ENCODE measurements around the gene NUP62.

The NUP62 gene

GRCh38 chr19:49880162-49880869 is 49.0 kb downstream of the NUP62 start:
- FAIRE-seq: no peak

DNA sequence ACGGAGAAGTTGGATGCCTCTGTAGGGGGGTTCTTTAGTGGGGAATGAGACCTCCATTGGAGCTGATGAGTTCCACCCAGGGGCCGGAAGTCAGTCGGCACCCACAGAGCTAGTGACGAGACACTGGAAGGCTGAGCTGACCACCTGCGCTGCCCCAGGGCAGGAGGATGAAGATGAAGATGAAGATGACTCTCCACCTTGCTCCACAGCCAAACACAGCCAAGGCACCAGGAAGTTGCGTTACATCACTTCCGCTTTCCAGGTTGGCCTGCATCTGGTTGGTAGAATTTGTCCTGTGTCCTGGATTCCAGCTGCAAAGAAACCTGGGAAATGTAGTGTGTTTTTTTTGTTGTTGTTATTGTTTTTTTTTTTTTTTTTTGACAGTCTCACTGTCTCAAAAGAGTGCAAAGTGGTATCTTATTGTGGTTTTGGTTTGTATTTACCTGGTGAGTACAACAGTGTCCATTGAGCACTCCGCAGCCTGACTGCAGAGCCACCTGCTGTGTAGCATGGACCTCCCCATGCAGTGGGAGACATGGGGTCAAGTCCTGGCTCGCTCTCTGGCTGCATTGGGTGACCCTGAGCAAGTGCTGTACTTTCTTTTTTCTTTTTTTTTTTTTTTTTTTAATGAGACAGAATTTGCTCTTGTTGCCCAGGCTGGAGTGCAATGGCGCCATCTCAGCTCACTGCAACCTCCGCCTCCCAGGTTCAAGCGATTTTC is 49.9 kb downstream of the NUP62 start:
- no peak for FAIRE-seq

- no peak for FAIRE-seq
Observed at GRCh38 chr19:49878744-49879070, 50.6 kb downstream of the NUP62 start.

DNA sequence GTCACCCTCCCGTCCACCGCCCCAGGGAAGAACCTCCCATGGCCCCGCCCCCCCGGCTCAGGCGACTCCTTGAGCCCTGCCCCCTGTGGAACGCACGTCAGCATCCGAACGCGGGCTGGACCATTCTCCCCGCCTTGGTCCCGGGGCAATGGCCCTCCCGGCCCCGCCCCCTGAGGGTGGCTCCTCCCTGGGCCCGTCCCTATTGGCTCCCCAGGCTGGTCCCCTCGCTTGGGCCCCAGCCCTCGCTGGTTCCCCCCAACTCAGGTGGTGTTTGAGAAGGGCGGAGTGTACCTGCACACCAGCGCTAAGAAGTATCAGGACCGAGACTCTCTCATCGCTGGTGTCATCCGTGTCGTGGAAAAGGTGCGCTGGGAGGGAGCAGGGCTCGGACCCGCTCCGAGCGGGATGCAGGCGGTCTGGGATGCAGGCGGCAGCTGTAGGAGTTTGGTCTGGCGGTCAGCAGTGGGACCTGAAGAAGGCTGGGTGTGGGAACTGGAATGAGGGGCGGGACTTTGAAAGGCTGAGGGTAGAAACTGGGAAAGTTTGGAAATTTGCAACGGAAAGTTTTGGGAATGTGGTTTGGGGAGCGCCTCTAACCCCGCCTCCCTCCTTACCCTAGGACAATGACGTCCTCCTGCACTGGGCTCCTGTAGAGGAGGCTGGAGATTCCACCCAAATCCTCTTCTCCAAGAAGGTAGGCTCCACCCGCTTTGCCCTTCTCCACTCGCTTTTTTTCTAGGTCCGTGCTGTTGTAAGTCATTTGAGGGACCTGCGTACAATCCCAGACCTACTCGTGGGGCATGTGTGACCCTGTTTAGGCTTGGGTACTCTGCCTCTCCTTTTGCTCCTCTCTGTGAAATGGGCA is 51.2 kb downstream of the NUP62 start:
- FAIRE-seq: no peak

DNA sequence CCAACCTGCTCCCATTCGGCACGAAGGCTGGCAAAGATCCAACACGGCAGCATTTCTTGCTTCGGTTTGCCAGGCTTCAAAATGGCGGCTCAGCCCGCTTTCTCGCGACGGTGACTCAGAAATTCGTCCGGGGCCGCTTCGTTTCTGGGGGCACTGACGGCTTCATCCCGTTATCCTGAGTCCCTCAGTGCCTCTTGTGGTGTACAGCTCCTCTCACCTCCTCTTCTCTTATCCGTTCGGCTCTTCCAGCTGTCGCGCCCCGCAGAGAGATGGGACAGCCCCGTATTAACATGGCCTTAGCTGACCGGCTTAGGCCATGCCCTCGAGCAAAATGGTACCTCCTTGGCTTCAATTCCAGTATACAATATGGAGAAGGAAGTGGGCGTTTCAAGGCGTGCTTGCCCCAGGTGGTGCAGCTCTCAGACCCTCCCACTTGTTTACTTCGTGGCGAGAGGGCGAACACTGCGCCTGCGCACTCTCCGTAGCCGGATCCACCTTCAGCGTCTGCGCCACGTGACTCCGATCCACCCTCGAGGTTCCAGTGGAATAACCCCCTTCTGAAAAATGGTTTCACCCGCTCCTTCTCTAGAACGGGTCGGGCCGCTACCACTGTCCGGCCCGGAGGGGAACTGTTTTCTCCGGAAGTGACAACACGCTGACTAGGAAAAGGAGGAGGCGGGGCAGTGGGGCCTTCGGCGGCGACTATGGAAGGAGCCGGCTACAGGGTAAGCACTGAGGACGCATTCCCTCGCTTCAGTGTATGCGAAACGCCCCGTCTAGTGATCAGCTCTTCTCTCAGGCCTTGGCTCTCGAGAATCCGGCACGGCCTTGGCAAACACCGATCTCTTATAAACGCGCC is 52.1 kb downstream of the NUP62 start, which contains the start of the genes AKT1S1 and TBC1D17:
AKT1S1 (minus strand) TSS at position 336 of the 859 bp plus-strand sequence. CDS start 4,060 bp downstream, outside the sequence.
TBC1D17 (plus strand) TSS at position 683 of the 859 bp plus-strand sequence; CDS start at position 705, 22 bp downstream.
- peak; percentile 97 for FAIRE-seq

DNA sequence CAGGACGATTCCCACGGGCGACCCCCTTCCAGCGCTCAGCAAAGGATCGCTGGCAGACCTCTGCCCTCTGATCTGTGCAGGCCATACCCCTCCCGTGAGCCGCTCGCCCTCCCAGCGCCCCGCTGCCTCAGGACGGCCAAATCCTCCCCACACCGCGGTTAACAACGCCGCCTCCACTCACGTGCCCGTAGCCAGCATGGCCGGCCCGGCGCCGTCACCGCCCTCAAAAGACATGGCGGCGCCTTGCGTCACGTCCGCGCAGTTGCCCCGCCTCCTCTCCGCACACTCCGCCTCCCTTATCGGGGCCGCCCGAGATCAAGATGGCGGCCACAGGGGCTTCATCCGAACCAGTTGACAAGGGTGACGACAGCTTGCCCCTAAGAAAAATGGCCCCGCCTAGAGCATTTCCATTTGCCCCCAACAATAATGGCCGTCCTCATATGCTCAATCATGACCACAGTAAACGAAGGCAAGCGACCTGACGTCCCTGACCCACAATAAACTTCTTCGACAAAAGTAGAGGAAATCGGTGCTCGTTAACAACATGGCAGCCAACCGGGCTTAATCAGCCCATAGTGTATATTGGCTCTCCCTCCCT is 52.8 kb downstream of the NUP62 start:
- FAIRE-seq: no peak

GRCh38 chr19:49875857-49876421 is 53.4 kb downstream of the NUP62 start:
- FAIRE-seq: no peak

- no peak for FAIRE-seq
Observed at GRCh38 chr19:49875177-49875576, 54.1 kb downstream of the NUP62 start.

DNA sequence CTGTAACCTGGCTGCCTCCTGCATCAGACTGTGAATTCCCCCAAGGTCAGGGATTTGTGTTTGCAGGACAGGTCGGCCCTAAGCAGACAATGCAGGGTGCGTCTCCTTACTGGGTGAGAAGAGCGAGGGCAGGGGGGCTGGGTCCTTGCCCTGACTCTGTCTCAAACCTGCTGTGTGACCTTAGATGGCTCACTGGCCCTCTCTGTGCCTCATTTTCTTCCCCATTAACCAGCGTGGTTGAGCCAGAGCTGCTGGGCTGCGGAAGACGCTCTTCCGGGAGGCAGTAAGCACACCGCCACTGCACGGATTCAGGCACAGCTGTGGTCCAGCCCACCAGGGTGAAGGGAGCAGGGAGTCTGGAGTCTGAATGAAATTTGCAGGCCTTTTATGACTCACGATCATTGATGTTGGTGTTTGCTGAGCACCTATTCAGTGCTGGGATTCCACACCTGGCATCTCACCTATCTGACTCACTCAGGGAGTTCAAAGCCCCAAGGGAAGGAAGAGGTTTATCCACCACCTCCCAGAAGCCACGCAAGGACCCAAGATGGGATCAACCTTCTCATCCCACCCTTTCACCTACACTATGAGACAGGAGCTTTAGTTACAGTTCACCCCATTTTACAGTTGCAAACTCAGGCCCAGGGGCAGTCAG is 54.7 kb downstream of the NUP62 start:
- no peak for FAIRE-seq

- FAIRE-seq: no peak
Observed at GRCh38 chr19:49873834-49874233, 55.5 kb downstream of the NUP62 start.

GRCh38 chr19:49873129-49873521 is 56.2 kb downstream of the NUP62 start:
- FAIRE-seq: no peak

DNA sequence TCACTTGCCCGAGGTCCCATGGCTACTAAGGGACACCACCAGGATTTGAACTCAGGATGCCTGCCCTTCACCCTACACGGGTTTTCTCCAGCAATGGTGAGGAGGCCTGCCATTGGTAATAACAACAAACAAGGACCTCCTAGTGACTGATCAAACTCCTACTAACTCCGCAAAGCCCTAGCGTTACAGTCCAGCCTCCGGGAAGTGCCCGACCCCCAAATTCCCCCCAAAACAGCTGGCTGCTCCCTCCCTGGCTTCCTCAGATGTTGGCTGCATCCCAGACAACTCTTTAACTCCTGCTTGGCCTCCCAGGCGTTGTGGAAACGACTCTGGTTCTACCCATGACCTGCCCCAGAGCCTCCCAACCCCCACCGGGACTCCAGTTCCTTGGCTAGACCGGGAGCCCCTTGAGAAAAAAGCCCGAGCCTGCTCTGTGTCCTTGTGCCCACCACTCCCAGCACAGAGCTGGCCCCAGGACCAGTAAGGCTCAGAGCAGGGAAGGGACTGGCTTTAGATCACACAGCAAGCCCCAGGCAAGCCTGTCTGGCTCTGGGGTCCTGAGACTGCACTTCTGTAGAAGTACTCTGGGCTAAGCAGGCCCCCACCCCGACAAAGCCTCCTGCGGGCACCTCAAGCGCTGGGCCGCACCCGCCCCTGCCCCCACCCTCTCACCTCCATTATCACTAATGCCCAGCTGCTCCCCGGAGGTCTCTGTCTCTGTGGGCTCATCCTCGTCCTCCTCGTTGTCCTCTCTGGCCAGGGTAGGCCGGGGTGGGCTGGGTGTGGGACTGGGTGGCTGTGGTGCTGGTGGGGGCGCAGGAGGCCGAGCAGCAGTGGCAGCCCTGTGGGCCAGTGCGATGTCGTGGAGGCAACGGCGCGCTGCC is 56.8 kb downstream of the NUP62 start:
- no peak for FAIRE-seq

GRCh38 chr19:49871349-49871985 is 57.8 kb downstream of the NUP62 start:
- FAIRE-seq: no peak

DNA sequence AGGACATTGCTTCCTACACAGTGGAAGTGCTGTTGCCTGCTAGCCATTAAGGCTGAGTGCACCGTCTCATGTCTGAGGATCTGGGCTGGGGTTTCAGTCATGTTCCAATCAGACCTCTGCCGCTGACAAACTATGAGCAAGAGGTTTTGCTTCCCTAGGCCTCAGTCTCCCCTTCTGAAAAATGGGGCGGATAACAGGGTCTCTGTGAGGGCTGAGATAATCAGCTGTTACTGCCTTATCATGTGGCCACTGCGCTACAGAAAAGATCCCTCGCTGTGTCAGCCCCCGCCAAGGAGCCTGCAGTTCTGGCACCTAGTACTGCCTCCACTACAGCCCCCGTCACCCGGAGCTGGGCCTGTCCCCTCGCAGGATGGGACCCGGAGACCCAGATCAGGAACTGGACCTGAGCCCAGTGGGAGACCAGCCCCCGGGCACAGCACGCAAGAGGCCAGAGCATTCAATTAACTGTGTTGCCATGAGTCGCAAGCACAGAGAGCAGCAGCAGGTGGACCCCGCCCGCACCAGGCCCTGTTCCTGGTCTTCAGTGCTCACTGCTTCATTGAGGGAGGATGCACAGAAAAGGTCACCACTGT is 58.9 kb downstream of the NUP62 start:
- no peak for FAIRE-seq

- FAIRE-seq: peak; percentile 100
Observed at GRCh38 chr19:49869484-49870308, 59.6 kb downstream of the NUP62 start.

DNA sequence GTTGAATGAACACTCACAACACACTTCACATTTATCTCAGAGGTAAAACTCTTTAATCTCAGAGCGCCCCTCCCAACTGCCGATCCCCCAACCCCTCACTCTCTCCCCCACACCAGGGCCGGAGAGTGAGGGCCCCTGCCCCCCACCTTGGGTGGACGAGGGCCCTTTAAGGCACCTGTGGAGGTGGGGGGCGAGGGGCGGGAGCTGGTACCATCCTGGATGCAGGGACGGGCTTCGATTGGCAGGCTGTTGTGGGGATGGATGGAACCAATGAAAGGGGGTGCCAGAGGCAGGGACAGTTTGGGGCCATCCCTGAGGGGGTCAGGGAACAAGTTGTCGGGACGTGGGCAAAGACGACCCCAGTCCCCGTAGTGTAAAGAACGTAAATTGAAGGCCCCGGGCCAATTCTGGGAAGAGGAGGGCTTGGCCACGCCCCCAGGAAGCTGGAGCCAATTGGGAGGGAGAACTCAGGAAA is 60.3 kb downstream of the NUP62 start:
- no peak for FAIRE-seq

DNA sequence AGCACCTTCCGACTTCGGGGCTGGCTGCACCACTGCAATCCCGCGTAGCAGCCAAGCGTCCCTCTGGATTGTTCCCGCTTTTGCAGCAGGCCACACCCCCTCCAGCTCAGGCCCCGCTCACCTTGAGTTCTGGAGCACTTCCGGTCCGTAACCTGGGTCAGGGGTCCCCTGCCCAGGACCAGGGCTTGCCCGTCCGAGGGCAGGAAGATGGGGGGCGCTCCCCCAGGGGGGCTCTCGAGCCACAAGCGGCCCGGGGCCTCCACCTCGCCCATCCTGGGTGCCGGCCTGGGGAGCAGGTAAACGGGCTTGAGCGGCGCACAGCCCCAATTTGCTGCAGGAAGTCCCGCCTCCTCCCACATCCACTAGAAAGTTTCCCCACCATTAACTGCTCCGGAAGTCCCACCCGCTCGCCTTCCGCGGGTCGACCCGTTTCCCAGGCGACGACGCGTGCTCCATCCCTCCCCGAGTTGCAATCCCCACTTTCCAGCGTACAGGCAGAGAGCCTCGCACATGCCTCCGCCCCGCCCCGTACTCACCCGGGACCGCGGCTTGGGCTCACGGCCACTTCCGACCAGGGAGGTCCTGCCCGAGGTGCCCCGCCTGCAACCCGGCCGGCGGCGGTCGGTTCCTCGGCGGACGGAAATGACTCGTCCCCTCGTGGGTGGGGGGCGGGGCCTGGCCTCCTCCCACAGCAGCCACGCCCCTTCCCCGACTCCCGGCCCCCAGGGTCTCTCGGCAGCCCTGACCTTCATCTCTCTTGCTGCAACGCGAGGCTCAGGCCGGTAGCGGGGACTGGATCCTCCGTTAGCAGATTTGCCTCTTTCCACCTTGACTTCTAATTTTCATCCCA is 62.1 kb downstream of the NUP62 start, which contains the start of gene PNKP:
PNKP (minus strand) TSS at position 644 of the 850 bp plus-strand sequence; CDS start at position 272, 372 bp downstream.
- FAIRE-seq: no peak

All from islet of Langerhans (tissue), 1 donor.